ENCODE results near the gene RIGI. TPM values are rescaled to one million over a fixed set of nuclear protein-coding genes. Genes with fewer than 3 reads are reported as not detected.
A peak's percentile ranks its signal among the peaks of the same experiment; 100 is the strongest.
"Not testable (repeated sequence)": the region's sequence is repeated elsewhere in the genome, so short reads cannot be mapped to it uniquely, and the experiment has no call there.

Gene RIGI
- total and polyA plus RNA-seq, 2 experiments from 2014 or later: 2.5 to 5.9 TPM

DNA sequence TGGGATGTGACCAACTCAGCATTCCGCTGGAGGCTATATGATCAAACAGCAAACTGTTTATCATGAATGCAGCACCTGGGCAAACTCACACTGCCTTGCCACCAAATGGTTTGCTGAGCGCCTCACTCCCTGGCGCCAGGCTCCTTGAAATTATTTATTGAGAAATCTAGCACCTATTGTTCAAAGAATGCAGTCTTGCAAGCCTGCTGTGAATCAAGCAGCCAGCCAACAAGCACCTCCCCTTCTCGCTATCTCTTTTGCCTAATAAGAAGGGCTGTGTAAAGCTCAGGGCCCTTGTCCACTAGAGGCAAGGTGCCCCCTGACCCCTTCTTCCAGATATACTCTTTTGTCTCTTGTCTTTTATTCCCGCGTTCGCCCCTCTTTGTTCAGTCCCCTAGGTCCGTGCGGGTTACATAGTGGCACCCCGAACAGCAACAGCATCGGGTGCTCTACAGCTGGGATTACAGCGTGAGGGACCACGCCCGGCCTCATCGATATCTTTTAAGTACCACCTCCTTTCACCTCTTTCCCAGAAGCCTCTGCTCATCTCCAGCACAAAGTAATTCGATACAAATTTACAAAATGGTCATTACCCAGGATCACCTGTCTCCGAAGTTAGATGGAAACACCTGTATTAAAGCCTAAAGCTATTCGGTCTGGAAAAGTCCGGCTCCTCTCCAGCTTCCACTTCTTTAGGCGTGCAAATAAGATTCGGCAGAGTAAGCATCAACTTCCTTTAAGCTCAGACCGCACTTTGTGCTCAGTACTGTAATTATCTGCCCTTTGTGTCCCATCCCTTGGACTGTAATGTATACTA, 896 bp downstream of the RIGI start:
- no peaks in the 10 kb centered on the region for H3K36me3 ChIP-seq (replicated peaks; ENCODE audit: insufficient read depth, low read depth)
- H3K4me1 ChIP-seq (ENCODE audit: insufficient read depth): peaks cover 11% of the 10 kb centered on the region
- H3K9me3 ChIP-seq (ENCODE audit: low read depth): no peaks in the 10 kb centered on the region
- H3K79me2 ChIP-seq: peaks cover 14% of the 10 kb centered on the region
- peak overlapping the region; percentile 90 for H3K4me2 ChIP-seq
- no peaks in the 10 kb centered on the region for H3K9me2 ChIP-seq (replicated peaks; ENCODE audit: insufficient read depth)
- peak overlapping the region; percentile 82 for H3K27ac ChIP-seq
- no peaks in the 10 kb centered on the region for H4K20me1 ChIP-seq (ENCODE audit: insufficient read depth, poor library complexity, severe bottlenecking)
- 80% methylated on average over 22 of the region's 22 CpGs for WGBS (ENCODE audit: low lambda C conversion rate, missing lambda C conversion rate)
- TF ChIP-seq EZH2 (IDR thresholded peaks at IDR 0.05; ENCODE audit: borderline replicate concordance): no peak
- no peak for TF ChIP-seq CTCF (IDR thresholded peaks at IDR 0.05; ENCODE audit: poor library complexity)
- peak overlapping the region; percentile 77 for H2AFZ ChIP-seq
- peak; percentile 19 for DNase-seq (ENCODE audit: low spot score)
- no peaks in the 10 kb centered on the region for H3K27me3 ChIP-seq
- H3K4me3 ChIP-seq: peak overlapping the region; percentile 92

DNA sequence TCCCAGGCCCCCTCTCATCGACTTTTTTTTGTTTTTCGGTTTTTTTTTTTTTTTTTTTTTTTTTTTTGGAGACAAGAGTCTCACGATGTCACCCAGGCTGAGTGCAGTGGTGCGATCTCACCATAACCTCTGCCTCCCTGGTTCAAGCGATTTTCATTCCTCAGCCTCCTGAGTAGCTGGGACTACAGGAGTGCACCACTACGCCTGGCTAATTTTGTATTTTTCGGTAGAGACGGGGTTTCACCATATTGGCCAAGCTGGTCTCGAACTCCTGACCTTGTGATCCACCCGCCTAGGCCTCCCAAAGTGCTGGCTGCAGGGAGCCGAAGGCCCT, 1.5 kb downstream of the RIGI start:
- not testable (repeated sequence) for H2AFZ ChIP-seq; H3K27ac ChIP-seq; H3K9me2 ChIP-seq (replicated peaks; ENCODE audit: insufficient read depth); H3K4me3 ChIP-seq; H3K27me3 ChIP-seq; DNase-seq (ENCODE audit: low spot score); H4K20me1 ChIP-seq (ENCODE audit: insufficient read depth, poor library complexity, severe bottlenecking); H3K9me3 ChIP-seq (ENCODE audit: low read depth); H3K36me3 ChIP-seq (replicated peaks; ENCODE audit: insufficient read depth, low read depth)
- 93% methylated on average over 11 of the region's 11 CpGs for WGBS (ENCODE audit: low lambda C conversion rate, missing lambda C conversion rate)
- Histone ChIP-seq H3K4me1 (ENCODE audit: insufficient read depth) (peaks cover 11% of the 10 kb centered on the region), H3K4me2 (peak overlapping the region; percentile 90), H3K79me2 (peaks cover 14% of the 10 kb centered on the region)

- Histone ChIP-seq H3K27ac (no peak overlapping the region), H3K9me3 (ENCODE audit: low read depth) (no peaks in the 10 kb centered on the region), H3K79me2 (peaks cover 14% of the 10 kb centered on the region), H3K4me2 (no peak overlapping the region), H3K9me2 (replicated peaks; ENCODE audit: insufficient read depth) (no peaks in the 10 kb centered on the region), H3K4me3 (no peak overlapping the region), H4K20me1 (ENCODE audit: insufficient read depth, poor library complexity, severe bottlenecking) (no peaks in the 10 kb centered on the region), H2AFZ (no peak overlapping the region), H3K36me3 (replicated peaks; ENCODE audit: insufficient read depth, low read depth) (no peaks in the 10 kb centered on the region), H3K27me3 (no peaks in the 10 kb centered on the region), H3K4me1 (ENCODE audit: insufficient read depth) (peaks cover 11% of the 10 kb centered on the region)
- DNase-seq (ENCODE audit: low spot score): no peak
- TF ChIP-seq EZH2 (IDR thresholded peaks at IDR 0.05; ENCODE audit: borderline replicate concordance): no peak
- TF ChIP-seq EZH2phosphoT487 (IDR thresholded peaks at IDR 0.05; ENCODE audit: low read depth, severe bottlenecking, unreplicated experiment): no peak
- no peak for TF ChIP-seq CTCF (IDR thresholded peaks at IDR 0.05; ENCODE audit: poor library complexity)
- 94% methylated on average over 1 of the region's 1 CpG for WGBS (ENCODE audit: low lambda C conversion rate, missing lambda C conversion rate)
Measured at GRCh38 chr9:32523910-32524309, 2.1 kb downstream of the RIGI start.

GRCh38 chr9:32518276-32518675, 7.7 kb downstream of the RIGI start:
- Histone ChIP-seq H3K4me3 (no peak overlapping the region), H3K4me1 (ENCODE audit: insufficient read depth) (no peaks in the 10 kb centered on the region), H3K4me2 (no peak overlapping the region), H3K79me2 (peaks cover 5% of the 10 kb centered on the region), H3K36me3 (replicated peaks; ENCODE audit: insufficient read depth, low read depth) (no peaks in the 10 kb centered on the region), H3K27ac (no peak overlapping the region), H3K9me3 (ENCODE audit: low read depth) (no peaks in the 10 kb centered on the region), H2AFZ (no peak overlapping the region), H4K20me1 (ENCODE audit: insufficient read depth, poor library complexity, severe bottlenecking) (no peaks in the 10 kb centered on the region), H3K27me3 (no peaks in the 10 kb centered on the region), H3K9me2 (replicated peaks; ENCODE audit: insufficient read depth) (no peaks in the 10 kb centered on the region)
- DNase-seq (ENCODE audit: low spot score): no peak
- TF ChIP-seq EZH2phosphoT487 (IDR thresholded peaks at IDR 0.05; ENCODE audit: low read depth, severe bottlenecking, unreplicated experiment): no peak
- no peak for TF ChIP-seq CTCF (IDR thresholded peaks at IDR 0.05; ENCODE audit: poor library complexity)
- TF ChIP-seq EZH2 (IDR thresholded peaks at IDR 0.05; ENCODE audit: borderline replicate concordance): no peak
- 91% methylated on average over 1 of the region's 1 CpG for WGBS (ENCODE audit: low lambda C conversion rate, missing lambda C conversion rate)

Measured in hepatocyte (in vitro differentiated cells).